Ecto neural progenitor cell (in vitro differentiated cells): ENCODE results near the gene SV2A.
A peak's percentile ranks its signal among the peaks of the same experiment; 100 is the strongest.
"Not testable (repeated sequence)": the region's sequence is repeated elsewhere in the genome, so short reads cannot be mapped to it uniquely, and the experiment has no call there.

ENCODE experiments used
- DNase-seq: peaks from one replicate; pipeline ENCODE4 v3.0.0-alpha.2; 2018; ENCODE audit warnings: low spot score

The SV2A gene

GRCh38 chr1:149917571-149918144 lies at the start of gene SV2A:
SV2A (minus strand) TSS chr1:149917844; CDS start chr1:149913840, 4,004 bp downstream.
- peak; percentile 81 for DNase-seq

- DNase-seq: no peak
These were observed 49.4 kb upstream of the SV2A start for GRCh38 chr1:149967041-149967440.

- DNase-seq: no peak
These were observed 48.8 kb upstream of the SV2A start for GRCh38 chr1:149966405-149966804.

GRCh38 chr1:149965440-149965839 lies 47.8 kb upstream of the SV2A start:
- DNase-seq: no peak

- DNase-seq: no peak
These were observed 45.7 kb upstream of the SV2A start for GRCh38 chr1:149963358-149963757.

- DNase-seq: no peak
These were observed 45.1 kb upstream of the SV2A start for GRCh38 chr1:149962736-149963135.

- DNase-seq: no peak
These were observed 44.5 kb upstream of the SV2A start for GRCh38 chr1:149962039-149962647.

- DNase-seq: not testable (repeated sequence)
These were observed 39.9 kb upstream of the SV2A start for GRCh38 chr1:149957548-149957947.

- no peak for DNase-seq
These were observed 32.3 kb upstream of the SV2A start for GRCh38 chr1:149949911-149950310.

- DNase-seq: no peak
These were observed 27.6 kb upstream of the SV2A start for GRCh38 chr1:149945206-149945605.

- no peak for DNase-seq
These were observed 25.2 kb upstream of the SV2A start for GRCh38 chr1:149942885-149943284.

- DNase-seq: no peak
These were observed 24.6 kb upstream of the SV2A start for GRCh38 chr1:149942207-149942606.

- DNase-seq: no peak
These were observed 22.8 kb upstream of the SV2A start for GRCh38 chr1:149940427-149940826.

GRCh38 chr1:149938668-149939003 lies 21.0 kb upstream of the SV2A start:
- not testable (repeated sequence) for DNase-seq

- no peak for DNase-seq
These were observed 20.1 kb upstream of the SV2A start for GRCh38 chr1:149937759-149938158.

- DNase-seq: no peak
These were observed 19.5 kb upstream of the SV2A start for GRCh38 chr1:149936992-149937705.

GRCh38 chr1:149936170-149936991 lies 18.7 kb upstream of the SV2A start, which contains the start of gene MTMR11:
MTMR11 (minus strand) TSS chr1:149936879; CDS start chr1:149936647, 232 bp downstream.
- DNase-seq: no peak

- DNase-seq: no peak
These were observed 16.7 kb upstream of the SV2A start for GRCh38 chr1:149934356-149934755.

GRCh38 chr1:149933208-149933607 lies 15.6 kb upstream of the SV2A start:
- DNase-seq: no peak

- DNase-seq: no peak
These were observed 14.8 kb upstream of the SV2A start for GRCh38 chr1:149932474-149932873.

GRCh38 chr1:149931212-149931790 lies 13.7 kb upstream of the SV2A start:
- no peak for DNase-seq

GRCh38 chr1:149929856-149930255 lies 12.2 kb upstream of the SV2A start:
- DNase-seq: no peak
